ENCODE data around the gene PLSCR5. TPM values are rescaled to one million over a fixed set of nuclear protein-coding genes. Genes with fewer than 3 reads are reported as not detected.

Gene PLSCR5
- total and polyA plus RNA-seq, 2 donors (not counting 1 experiment from before 2014, with no cell fraction given), result not detected

DNA sequence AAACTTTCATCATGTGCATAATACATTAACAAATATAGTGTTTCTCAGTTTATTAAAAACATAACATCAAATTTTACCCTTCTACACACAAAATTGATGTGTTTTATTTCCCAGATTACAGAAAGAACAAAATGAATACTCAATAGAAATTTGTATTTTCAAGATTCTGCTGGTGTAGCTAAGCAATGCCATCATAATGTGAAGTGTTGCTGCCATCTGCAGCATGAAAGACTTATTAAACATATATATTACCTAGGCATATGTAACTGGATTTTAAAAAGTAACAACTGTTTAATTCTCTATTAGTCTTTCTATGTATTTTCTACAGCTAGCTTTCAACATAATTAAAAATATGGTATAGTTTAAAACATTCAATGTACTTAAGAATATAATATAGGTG lies 27.5 kb downstream of the PLSCR5 start:
- Histone ChIP-seq H4K20me1 (ENCODE audit: control insufficient read depth, extremely low read depth, insufficient read depth, low read length) (no peaks in the 10 kb centered on the region), H3K4me1 (ENCODE audit: control insufficient read depth, extremely low read depth, insufficient read depth, low read length) (no peaks in the 10 kb centered on the region), H3K4me2 (ENCODE audit: extremely low read depth, insufficient read depth, low read length) (no peak overlapping the region), H3K27ac (ENCODE audit: insufficient read depth, low read length) (no peak overlapping the region), H3K36me3 (ENCODE audit: control insufficient read depth, insufficient read depth, low read length) (no peaks in the 10 kb centered on the region), H3K9me3 (ENCODE audit: control insufficient read depth, insufficient read depth, low read depth, low read length) (no peaks in the 10 kb centered on the region), H3K9ac (ENCODE audit: insufficient read depth, low read length) (no peak overlapping the region), H3K4me3 (replicated peaks in 1 of 4; ENCODE audit: control extremely low read depth in 1 of 4, insufficient read depth in 1 of 4, low read depth in 3 of 4, low read length in 4 of 4) (no peak overlapping the region), H3K27me3 (ENCODE audit: control insufficient read depth, insufficient read depth, low read length) (no peaks in the 10 kb centered on the region), H3K79me2 (ENCODE audit: control insufficient read depth, insufficient read depth, low read length) (no peaks in the 10 kb centered on the region), H2AFZ (ENCODE audit: low read length) (no peak overlapping the region)
- peak; percentile 50 to 86 for DNase-seq (ENCODE audit: low read depth in 2 of 2)
- TF ChIP-seq, protein P1, sequence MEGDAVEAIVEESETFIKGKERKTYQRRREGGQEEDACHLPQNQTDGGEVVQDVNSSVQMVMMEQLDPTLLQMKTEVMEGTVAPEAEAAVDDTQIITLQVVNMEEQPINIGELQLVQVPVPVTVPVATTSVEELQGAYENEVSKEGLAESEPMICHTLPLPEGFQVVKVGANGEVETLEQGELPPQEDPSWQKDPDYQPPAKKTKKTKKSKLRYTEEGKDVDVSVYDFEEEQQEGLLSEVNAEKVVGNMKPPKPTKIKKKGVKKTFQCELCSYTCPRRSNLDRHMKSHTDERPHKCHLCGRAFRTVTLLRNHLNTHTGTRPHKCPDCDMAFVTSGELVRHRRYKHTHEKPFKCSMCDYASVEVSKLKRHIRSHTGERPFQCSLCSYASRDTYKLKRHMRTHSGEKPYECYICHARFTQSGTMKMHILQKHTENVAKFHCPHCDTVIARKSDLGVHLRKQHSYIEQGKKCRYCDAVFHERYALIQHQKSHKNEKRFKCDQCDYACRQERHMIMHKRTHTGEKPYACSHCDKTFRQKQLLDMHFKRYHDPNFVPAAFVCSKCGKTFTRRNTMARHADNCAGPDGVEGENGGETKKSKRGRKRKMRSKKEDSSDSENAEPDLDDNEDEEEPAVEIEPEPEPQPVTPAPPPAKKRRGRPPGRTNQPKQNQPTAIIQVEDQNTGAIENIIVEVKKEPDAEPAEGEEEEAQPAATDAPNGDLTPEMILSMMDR (conservative IDR thresholded peaks at IDR 0.05 in 1 of 2, IDR thresholded peaks at IDR 0.05 in 1 of 2; ENCODE audit: low read depth in 1 of 2, low read length in 2 of 2), result peak; percentile 33 to 46
- TF ChIP-seq EZH2 (IDR thresholded peaks at IDR 0.05; ENCODE audit: low read length, missing control alignments), result no peak

DNA sequence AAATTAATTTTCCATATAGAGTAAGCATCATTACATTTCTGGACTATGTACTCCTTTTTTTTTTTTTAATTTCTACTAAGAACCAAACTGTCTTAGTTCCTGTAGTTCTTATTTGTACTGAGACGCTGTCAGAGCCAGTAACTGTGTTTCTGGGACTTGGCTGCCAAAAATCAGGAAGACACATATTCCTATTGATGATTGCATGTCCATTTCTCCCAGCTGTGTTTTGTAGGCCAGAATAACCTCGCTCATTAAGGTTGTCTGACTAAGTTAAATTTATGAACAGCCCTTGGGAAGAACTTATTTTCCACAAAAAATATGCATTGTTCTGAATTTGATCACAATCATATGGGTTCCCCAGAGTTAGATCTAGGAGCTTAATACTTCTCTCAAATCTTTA lies 29.5 kb downstream of the PLSCR5 start:
- TF ChIP-seq, protein P1 (conservative IDR thresholded peaks at IDR 0.05 in 1 of 2, IDR thresholded peaks at IDR 0.05 in 1 of 2; ENCODE audit: low read depth in 1 of 2, low read length in 2 of 2), result no peak
- TF ChIP-seq EZH2 (IDR thresholded peaks at IDR 0.05; ENCODE audit: low read length, missing control alignments), result no peak
- Histone ChIP-seq H4K20me1 (ENCODE audit: control insufficient read depth, extremely low read depth, insufficient read depth, low read length) (no peaks in the 10 kb centered on the region), H3K9ac (ENCODE audit: insufficient read depth, low read length) (no peak overlapping the region)

DNA sequence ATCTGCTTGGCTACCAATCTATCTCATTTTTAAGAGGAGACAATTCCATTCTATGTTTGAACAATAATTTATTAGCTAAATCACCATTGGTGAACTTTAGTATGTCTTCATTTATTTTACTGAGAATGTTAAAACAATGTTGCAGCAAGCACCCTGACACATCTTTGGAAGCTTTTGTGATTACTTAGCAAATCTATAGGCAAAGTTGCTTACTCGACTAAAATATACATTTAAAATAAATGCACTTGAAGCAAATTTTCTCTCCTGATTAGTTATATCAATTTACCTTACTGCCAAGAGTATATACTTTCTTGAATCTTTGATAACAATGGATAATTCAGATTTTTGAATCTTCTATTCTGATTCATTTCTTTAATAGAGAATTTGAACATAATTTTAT lies 31.0 kb downstream of the PLSCR5 start:
- DNase-seq (ENCODE audit: low read depth in 2 of 2), result no peak
- H3K4me2 ChIP-seq (ENCODE audit: extremely low read depth, insufficient read depth, low read length), result no peak overlapping the region
- no peaks in the 10 kb centered on the region for H3K27me3 ChIP-seq (ENCODE audit: control insufficient read depth, insufficient read depth, low read length)

More for the DNA sequence above, 29.5 kb downstream of the PLSCR5 start:
- Histone ChIP-seq H3K79me2 (ENCODE audit: control insufficient read depth, insufficient read depth, low read length) (no peaks in the 10 kb centered on the region), H3K36me3 (ENCODE audit: control insufficient read depth, insufficient read depth, low read length) (no peaks in the 10 kb centered on the region), H3K27me3 (ENCODE audit: control insufficient read depth, insufficient read depth, low read length) (no peaks in the 10 kb centered on the region), H3K9me3 (ENCODE audit: control insufficient read depth, insufficient read depth, low read depth, low read length) (no peaks in the 10 kb centered on the region), H2AFZ (ENCODE audit: low read length) (no peak overlapping the region), H3K27ac (ENCODE audit: insufficient read depth, low read length) (no peak overlapping the region), H3K4me2 (ENCODE audit: extremely low read depth, insufficient read depth, low read length) (no peak overlapping the region), H3K4me1 (ENCODE audit: control insufficient read depth, extremely low read depth, insufficient read depth, low read length) (no peaks in the 10 kb centered on the region), H3K4me3 (replicated peaks in 1 of 4; ENCODE audit: control extremely low read depth in 1 of 4, insufficient read depth in 1 of 4, low read depth in 3 of 4, low read length in 4 of 4) (no peak overlapping the region)
- no peak for DNase-seq (ENCODE audit: low read depth in 2 of 2)

More for the DNA sequence above, 31.0 kb downstream of the PLSCR5 start:
- no peaks in the 10 kb centered on the region for H4K20me1 ChIP-seq (ENCODE audit: control insufficient read depth, extremely low read depth, insufficient read depth, low read length)
- H3K4me3 ChIP-seq (replicated peaks in 1 of 4; ENCODE audit: control extremely low read depth in 1 of 4, insufficient read depth in 1 of 4, low read depth in 3 of 4, low read length in 4 of 4), result no peak overlapping the region
- H3K9me3 ChIP-seq (ENCODE audit: control insufficient read depth, insufficient read depth, low read depth, low read length), result no peaks in the 10 kb centered on the region
- H3K79me2 ChIP-seq (ENCODE audit: control insufficient read depth, insufficient read depth, low read length), result no peaks in the 10 kb centered on the region
- H3K27ac ChIP-seq (ENCODE audit: insufficient read depth, low read length), result no peak overlapping the region
- no peak overlapping the region for H2AFZ ChIP-seq (ENCODE audit: low read length)
- H3K9ac ChIP-seq (ENCODE audit: insufficient read depth, low read length), result no peak overlapping the region
- no peaks in the 10 kb centered on the region for H3K36me3 ChIP-seq (ENCODE audit: control insufficient read depth, insufficient read depth, low read length)
- H3K4me1 ChIP-seq (ENCODE audit: control insufficient read depth, extremely low read depth, insufficient read depth, low read length), result no peaks in the 10 kb centered on the region
- TF ChIP-seq, protein P1 (conservative IDR thresholded peaks at IDR 0.05 in 1 of 2, IDR thresholded peaks at IDR 0.05 in 1 of 2; ENCODE audit: low read depth in 1 of 2, low read length in 2 of 2), result no peak
- no peak for TF ChIP-seq EZH2 (IDR thresholded peaks at IDR 0.05; ENCODE audit: low read length, missing control alignments)

Data from fibroblast of lung (primary cell).